HG03139 (cell line): Measurements from ENCODE around the gene ARHGDIG.

ENCODE experiments used
- ATAC-seq: cut with Tn5 transposase; IDR thresholded peaks from one replicate; pipeline ENCODE4 v1.9.1; 2021; ENCODE audit not compliant: unreplicated experiment

ARHGDIG gene

DNA sequence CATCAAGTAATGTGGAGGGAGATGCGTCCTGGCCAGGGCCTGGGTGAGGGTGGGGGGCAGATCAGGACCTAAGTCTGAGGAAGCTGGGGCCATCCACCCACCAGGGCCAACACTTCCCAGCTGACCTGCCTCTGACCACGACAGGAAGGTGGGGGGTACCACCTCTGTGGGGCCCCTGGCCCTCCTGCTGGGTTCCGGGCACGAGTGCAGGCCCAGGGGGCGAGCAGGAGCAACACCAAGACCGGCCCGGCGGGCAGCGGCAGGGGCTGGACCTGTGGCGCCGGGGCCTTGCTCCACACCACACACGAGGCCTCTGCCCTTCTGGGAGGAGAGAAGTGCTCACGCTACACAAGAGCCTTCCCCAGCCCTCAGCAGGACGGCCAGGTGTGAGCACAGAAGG, 15.9 kb downstream of the ARHGDIG start:
- no peak for ATAC-seq

DNA sequence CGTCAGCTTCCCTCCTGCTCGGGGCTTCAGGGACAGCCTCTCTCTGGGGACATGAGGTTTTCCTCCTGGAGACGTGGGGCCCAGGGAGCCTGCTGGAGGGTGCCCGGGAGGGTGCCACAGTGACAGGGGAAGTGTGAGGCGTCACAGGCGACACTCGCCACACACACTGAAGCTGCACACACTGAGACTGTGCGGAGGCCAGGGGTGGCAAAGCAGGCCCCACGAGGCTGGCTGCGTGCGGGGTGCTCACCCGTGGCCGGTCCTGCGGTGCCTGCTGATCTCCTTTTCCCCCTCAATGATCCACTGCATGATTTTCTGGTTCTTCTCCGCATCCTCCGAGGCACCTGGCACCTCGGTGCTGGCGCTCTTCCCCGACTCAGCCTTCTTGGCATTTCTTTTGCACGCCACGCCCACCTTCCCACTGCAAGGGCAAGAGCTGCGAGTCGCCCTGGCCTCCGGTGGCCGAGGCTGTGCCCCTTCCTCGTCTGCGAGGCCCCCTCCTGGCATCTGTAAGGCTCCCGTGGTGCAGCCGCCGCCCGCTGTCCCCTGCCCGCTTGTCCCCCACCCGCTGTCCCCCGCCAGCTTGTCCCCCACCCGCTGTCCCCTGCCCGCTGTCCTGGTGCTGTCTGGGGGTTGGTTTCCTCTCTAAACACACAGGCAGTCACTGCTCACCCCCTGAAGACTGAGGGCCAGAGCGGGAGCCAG, 16.6 kb downstream of the ARHGDIG start:
- ATAC-seq: no peak

DNA sequence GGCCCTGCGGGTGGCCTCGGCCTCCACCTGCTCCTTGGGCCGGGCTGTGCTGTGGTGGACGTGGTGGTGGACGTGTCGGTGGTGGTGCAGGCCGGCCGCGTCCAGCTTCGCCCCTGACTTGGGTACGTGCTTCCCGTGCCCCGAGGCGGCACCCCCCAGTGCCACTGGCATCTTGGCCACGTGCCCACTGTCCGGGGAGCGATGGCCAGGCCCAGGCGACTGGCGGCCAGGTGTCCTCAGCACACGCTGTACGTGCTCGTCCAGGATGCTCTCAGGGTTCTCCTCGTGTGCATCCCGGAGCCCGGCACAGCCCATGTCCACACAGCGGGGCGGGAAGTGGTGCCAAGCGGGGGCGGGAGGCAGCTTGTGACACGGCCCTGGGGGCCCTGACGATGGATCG, 17.4 kb downstream of the ARHGDIG start:
- ATAC-seq: no peak

DNA sequence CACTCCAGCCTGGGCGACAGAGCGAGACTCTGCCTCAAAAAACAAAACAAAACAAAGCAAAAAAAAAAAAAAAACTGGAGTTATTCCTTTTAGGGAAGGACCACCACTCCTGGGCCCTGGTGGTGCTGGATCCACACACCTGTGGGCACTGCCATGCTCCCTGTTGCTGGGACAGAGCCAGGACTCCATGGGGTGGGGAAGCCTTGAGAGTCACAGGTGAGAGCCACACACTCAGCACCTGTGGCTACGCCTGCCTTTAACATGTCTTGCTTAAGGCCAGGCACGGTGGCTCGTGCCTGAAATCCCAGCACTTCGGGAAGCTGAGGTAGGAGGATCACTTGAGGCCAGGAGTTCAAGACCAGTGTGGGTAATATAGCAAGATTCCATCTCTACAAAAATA, 20.8 kb downstream of the ARHGDIG start:
- ATAC-seq: no peak

DNA sequence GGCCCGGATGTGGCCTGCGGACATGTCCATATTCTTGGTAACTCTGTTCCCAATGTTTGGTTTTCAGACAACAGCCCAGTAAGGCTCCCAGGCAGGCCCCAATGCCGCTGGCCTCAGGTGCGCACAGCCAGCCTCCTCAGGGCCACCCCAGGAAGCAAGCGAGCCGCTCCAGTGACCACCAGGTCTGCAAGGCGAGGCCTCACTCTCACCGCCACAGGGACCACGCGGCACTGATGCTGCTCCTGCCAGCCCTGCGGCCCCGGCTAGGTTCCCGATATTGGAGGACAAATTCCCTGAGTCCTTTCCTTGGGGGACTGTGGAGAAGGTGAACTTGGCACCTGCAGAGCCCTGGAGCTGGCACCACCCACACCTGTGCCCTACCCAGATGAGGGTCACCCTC, 21.6 kb downstream of the ARHGDIG start:
- ATAC-seq: no peak

DNA sequence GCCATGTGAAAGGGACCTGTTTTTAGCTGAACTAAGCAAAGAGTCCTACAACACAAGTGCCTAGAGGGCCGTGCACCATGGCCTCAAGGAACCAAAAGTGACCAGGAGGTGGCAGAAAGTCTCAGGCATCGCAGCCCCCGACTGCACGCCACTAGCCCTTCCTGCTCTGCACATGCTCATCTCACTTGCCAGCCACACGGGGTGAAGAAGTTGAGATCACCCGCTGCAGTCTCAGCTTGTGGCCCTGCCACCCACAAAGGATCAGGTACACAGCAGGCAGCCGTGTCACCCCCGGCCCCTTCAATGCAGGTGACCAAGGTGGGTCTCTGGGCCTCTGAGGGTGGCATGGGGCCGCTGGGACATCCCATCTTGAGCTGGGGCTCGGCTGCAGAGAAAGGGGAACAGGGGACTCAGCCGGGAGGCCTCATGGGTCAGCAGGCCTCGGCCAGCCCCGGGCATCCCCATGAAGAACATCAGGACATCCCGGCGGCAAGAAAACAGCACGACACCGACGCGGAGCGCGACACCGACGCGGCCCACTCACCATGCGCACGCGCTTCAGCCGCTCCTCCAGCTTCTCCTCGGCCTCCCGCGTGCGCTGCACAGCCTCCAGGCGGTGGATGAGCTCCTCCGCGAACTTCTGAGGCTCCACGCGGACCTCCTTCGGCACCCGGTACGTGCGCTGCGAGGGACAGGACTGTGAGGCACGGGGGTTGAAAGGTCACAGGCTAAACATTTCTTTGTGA, 23.5 kb downstream of the ARHGDIG start:
- ATAC-seq: no peak

DNA sequence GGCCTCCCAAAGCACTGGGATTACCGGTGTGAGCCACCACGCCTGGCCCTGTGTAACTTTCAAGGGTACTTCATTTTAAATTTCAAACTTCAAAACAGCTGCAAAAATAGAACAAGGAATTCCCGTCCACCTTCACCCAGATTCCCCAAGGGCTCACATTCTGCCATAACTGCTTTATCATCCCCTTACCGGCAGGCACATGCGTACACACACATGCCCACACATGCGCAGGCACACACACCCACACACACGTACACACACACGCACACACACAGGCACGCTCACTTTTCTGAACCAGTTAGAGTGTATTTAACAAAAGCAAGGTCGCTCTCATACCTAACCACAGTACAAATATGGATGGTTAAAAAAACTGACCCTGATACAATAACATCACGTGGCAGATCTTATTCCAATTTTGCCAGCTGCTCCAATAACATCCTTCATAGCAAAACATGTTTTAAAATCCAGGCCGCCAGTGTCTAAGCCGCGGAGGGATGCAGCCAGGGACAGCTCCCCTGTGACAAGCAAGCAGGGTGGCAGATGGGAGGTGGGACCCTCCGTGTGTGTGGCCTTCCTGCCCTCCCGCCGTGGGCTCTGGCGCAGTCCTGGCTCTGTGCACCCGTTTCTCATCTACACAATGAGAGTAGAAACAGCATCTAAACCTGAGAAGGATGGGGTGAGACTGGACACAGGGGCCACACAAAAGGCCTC, 25.7 kb downstream of the ARHGDIG start:
- no peak for ATAC-seq

DNA sequence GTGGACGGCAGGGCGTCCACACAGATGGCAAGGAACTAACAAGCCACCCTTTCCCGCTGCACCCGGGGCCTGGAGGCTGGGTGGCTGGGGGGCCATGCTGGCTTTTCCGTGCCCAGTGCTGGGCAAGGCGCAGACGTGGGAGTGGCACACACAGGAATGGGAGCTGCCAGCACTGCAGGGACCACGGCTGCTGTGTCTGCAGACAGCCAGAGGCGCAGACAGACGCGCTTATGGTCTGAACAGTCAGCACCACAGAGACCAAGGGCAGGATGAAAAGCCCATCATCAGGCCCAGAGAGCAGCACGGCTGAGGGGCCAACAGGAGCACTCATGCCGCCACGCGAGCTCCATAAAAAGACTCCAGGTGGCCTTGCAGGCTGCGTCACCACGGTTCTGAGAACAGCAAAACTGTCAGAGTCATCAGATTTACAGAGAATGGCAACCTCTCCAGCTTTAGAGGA, 26.6 kb downstream of the ARHGDIG start:
- ATAC-seq: no peak

DNA sequence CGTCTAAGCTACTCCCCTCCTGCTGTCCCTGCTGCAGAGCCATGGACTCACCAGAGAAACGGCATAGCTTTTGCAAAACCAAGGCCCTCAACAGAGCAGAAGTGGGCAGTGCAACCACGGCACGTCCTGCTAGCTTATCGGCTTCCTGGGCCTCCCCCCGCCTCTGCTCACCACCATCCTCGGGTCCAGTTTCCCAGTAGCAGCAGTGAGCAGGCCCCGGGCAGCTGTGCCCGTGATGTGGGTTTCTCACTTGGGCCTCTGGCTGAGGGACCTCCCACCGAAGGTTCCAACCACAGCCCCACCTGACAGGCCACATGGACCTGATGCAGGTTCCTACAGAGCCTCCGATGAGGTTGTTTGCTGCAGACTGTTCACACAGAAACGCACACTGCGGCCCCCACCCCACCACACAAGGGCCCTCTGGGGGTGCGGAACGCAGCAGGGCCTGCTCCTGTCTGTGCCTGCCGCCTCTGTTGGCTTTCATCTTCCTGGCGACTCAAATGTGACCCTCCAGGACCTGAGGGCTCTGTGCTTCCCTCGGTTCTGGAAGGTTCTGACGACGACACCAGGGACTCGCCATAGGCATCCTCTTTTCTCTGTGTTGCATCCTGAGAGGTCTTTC, 27.4 kb downstream of the ARHGDIG start:
- no peak for ATAC-seq

DNA sequence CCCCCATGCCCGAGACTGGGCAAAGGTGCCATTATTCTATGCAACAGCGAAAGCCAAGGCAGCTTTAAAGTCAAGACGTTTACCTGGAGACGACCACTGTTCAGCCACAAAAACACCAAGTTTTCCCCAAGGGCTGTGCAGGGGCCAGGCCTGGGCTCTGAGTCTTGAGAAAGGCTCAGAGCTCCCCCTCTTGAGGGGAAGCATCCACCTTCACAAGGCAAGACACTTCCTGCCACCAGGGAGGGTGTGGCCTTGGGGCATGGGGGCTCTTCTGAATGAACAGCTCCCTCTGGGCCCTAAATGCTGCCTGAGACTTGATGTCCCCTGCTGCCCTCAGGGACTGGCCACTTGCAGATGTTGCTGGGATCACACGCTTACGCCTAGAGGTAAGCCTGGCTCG, 29.1 kb downstream of the ARHGDIG start:
- ATAC-seq: no peak

DNA sequence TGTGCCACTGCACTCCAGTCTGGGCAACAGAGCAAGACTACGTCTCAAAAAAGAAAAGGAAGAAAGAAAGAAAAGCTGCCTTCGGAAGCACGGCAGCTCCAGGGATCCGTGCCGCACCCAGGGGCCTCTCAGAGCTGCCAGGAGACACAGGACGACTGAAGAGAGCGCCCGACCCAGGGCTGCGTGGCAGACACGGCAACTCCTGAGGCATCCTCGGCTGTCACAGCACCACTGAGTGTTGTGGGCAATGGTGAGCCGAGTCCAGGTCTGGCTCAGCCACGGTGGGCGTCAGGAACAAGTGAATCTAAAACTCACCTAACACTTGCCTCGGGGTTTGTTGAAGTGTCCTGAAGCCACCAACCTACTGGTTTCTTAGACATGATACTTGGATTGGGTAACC, 31.3 kb downstream of the ARHGDIG start:
- ATAC-seq: no peak

DNA sequence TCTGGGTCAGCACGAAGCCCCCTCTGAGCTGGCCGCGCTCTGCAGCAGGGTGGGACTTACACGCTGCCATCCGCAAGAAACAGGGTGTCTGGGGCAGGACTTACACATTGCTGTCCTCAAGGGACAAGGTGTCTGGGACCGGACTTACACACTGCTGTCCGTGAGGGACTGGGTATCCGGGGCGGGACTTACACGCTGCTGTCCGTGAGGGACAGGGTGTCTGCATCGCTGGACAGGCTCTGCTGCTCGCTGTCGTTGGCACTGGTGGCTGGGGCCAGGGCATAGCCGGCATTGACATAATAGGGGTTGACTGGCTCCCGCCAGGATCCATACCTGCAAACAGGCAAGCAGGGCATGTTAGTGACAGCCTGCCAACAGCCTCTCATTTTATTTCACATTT, 34.0 kb downstream of the ARHGDIG start:
- no peak for ATAC-seq

DNA sequence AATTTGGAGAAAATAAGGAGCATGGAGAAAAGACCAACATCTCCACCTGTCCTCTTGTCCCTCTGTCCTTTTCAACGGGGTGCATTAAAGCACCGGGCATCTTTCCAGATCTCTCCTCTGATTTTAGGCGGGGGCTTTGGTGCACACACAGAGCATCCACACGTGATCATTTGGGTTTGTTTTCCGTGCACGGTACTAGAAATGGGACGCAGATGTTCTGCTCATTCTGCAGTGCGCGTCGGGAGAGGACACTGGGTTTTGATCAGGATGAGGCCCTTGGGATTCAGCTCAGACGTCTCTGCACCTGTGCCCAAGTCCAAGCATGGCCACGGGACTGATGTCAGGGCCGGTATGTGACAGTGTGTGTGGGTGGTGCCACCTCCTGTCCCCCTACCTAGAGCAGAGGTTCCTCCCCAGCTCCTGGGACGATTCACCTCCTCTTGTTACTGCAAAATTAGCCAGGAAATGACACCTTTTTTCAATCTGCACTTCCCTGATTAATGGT, 34.5 kb downstream of the ARHGDIG start:
- ATAC-seq: no peak

DNA sequence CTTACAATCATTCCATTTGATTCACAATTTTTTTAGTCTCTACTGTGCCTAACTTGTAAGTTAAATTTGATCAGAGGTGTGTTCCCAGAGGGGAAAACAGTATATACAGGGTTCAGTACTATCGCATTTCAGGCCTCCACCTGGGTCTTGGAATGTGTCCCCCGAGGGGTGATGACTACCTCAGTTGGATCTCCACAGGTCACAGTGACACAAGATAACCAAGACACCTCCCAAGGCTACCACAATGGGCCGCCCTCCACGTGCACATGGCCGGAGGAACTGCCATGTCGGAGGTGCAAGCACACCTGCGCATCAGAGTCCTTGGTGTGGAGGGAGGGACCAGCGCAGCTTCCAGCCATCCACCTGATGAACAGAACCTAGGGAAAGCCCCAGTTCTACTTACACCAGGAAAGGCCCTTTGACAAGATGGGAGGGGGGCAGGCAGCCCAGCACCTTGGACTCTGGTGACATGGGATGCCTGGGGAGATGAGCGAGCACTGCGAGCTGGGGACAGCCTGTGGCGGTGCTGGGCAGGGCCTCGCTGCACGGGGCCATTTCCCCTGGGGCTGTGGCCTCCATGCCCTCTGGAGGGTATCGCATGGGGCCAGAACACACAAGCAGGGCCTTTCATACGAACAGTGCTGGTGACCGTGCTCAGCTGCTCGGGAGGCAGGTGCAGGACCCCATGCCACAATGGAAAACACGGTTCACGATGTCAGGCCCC, 36.5 kb downstream of the ARHGDIG start:
- no peak for ATAC-seq

DNA sequence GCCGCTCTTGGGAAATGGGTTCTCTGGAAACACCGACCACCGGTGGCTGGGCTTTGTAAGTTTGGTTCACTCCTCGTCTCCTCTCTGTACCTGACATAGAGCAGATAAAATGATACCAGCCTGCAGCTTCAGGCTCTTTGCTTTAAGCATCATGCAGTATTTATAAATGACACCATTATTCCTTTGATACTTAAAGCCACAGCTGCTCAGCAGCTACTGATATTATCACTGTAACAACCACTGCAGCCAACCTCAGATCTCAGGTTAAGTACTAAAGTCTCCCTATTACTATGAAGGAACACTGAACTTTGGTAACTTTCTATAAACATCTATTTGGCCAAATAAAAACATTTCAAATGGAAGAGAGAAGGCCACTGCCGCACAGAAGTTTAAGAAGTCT, 37.2 kb downstream of the ARHGDIG start:
- ATAC-seq: no peak

DNA sequence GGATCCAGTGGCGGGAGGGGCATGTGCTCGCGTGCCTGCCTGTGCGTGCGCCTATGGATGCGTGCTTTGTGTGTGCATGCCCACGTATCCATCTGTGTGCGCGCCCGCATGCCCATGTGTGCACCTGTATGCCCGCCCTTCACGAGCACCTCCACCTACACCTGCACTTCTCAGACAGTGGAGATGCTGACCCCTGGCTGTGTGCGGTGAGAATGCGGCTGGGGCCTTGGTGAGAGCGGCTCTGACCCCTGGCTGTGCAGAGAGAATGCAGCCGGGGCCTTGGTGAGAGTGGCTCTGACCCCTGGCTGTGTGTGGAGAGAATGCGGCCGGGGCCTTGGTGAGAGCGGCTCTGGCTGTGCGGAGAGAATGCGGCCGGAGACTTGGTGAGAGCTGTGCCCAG, 38.2 kb downstream of the ARHGDIG start:
- no peak for ATAC-seq

DNA sequence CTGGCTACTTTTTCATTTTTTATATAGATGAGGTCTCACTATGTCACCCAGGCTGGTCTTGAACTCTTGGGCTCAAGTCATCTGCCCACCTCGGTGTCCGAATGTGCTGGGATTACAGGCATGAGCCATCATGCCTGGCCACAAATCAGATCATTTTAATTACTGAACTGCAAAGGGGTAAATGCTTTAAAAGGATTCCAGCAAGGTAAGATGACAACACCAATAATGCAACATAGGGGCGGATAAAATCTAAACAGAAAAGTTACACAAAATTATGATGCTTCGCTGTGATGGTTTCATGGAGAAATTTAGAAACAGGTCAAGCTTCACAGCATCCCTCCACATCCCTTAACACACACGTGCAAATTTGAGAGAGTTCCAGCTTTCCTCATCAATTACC, 39.8 kb downstream of the ARHGDIG start:
- ATAC-seq: no peak

DNA sequence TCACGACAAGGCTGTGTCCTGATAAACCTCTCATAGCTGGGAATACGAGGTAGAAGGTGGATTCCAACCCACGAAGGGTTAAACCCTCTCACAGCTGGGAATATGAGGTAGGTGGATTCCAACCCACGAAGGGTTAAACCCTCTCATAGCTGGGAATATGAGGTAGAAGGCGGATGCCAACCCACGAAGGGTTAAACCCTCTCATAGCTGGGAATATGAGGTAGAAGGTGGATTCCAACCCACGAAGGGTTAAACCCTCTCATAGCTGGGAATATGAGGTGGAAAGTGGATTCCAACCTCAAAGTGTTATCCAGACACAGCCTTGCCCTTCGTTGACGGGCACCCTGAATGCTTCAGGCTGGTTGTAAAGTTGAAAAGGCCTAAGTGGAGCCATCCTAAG, 41.1 kb downstream of the ARHGDIG start:
- ATAC-seq: no peak

DNA sequence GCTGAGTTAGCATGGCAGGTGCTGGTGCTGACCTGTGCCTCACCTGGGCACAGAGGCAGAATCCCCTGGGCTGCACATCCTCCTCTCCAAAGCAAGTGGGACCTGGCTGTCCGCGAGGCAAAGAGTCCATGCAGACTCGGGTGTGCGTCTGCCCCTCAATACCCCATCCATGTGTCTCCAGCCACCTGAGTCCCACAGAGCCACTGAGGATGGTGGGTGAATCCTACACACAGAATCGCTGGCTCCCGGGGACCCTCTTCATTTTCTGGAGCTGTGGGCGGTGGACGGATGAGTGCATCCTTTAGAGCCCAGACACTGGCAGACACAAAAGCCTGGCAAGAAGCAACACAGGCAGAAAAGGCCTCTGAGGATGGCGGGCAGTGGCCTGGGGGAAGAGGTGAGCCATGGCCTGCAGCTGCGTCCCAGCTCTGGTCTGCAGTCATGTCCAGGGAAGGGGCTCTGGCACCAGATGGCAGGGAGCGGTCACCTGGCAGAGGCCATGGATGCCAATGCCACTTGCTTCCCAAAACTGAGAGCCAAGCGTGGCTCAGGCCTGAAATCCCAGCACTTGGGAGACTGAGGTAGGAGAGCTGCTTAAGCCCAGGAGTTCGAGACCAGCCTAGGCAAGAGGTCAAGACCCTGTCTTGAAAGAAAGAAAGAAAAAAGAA, 42.2 kb downstream of the ARHGDIG start:
- no peak for ATAC-seq

DNA sequence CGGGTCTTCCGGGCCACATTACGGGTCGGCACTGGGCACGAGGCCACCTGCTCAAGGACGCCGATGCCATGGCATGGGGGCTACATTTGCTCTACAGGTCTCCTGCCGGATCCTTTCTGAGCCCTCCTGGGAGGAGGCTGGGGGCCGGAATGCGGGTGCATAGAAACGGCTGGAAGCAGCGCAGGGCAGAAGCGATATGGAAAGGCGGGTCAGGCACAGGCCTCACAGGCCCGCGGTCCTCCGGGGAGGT, 43.7 kb downstream of the ARHGDIG start:
- no peak for ATAC-seq
